ENCODE measurements around the gene FRAS1.

DNA sequence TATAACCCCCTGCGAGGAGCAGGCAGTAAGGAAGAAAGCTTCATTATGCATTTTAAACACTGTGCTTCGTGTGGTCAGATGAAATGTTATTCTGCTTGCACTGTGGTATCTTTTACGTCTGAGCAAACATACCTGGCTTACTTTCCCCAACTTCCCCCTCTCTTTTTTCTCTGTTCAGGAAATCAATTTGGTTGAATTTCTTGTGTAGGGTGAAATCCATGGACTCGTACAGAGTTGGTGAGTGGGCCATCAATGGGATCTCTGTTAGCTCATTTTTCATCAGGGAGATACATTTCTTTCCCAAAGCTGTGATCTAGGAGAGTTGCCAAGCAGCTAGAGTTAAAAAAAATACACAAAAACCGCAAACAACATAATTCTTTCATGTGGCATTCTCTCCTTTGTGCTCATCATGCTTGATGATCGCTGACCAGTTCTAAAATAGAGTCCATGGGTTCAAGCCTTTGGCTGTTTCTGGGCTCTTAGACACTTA is 98.5 kb downstream of the FRAS1 start:
- TF ChIP-seq, protein P1, sequence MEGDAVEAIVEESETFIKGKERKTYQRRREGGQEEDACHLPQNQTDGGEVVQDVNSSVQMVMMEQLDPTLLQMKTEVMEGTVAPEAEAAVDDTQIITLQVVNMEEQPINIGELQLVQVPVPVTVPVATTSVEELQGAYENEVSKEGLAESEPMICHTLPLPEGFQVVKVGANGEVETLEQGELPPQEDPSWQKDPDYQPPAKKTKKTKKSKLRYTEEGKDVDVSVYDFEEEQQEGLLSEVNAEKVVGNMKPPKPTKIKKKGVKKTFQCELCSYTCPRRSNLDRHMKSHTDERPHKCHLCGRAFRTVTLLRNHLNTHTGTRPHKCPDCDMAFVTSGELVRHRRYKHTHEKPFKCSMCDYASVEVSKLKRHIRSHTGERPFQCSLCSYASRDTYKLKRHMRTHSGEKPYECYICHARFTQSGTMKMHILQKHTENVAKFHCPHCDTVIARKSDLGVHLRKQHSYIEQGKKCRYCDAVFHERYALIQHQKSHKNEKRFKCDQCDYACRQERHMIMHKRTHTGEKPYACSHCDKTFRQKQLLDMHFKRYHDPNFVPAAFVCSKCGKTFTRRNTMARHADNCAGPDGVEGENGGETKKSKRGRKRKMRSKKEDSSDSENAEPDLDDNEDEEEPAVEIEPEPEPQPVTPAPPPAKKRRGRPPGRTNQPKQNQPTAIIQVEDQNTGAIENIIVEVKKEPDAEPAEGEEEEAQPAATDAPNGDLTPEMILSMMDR (conservative IDR thresholded peaks at IDR 0.05 in 1 of 2, IDR thresholded peaks at IDR 0.05 in 1 of 2; ENCODE audit: low read depth in 1 of 2, low read length in 2 of 2): no peak
- TF ChIP-seq EZH2 (IDR thresholded peaks at IDR 0.05; ENCODE audit: low read length, missing control alignments): no peak

Measured in fibroblast of lung (primary cell).